HCT116 (cell line): Measurements from ENCODE around the gene OSCP1. TPM values are rescaled to one million over a fixed set of nuclear protein-coding genes. Genes with fewer than 3 reads are reported as not detected.

Experiments used
- ATAC-seq: fragments of 200-7000 bp; cut with Tn5 transposase; 2 replicates; pipeline ENCODE4 v1.9.1; 2020; ENCODE audit warnings: mild to moderate bottlenecking, moderate library complexity
- BruUV-seq: library from RNA; stranded (reverse); fragments of 400-500 nt; replicated peaks from 2 replicates; lab custom pipeline; 2021; lab: Mats Ljungman, UMichigan
- CTCF ChIA-PET: fragments of 300-600 bp; sonication (Branson Sonifier 250); formaldehyde crosslinking; loops from one replicate; lab custom pipeline; 2021; ENCODE audit warnings: antibody characterized with exemption; lab: Charles Lee
- POLR2A ChIA-PET: fragments of 300-600, 350-600 bp; sonication (Branson Sonifier 250); formaldehyde crosslinking; loops from one replicate; lab custom pipeline; 2021; ENCODE audit warnings: antibody characterized with exemption; lab: Charles Lee
- RAD21 ChIA-PET, 2 experiments: fragments of 300-600 bp; sonication (Branson Sonifier 250); formaldehyde crosslinking; loops; one replicate each; lab custom pipeline; 2023; ENCODE audit warnings: low total read pairs in 2 of 2; ENCODE audit not compliant: uncharacterized antibody in 2 of 2, unreplicated experiment in 2 of 2, low non-redundant PET in 1 of 2; lab: Charles Lee
- DNase-seq: peaks from one replicate; pipeline ENCODE4 v3.0.0-alpha.2; 2010; ENCODE audit warnings: low read depth, low spot score
- H2AFZ ChIP-seq: fragments of 200-600 bp; shearing (Covaris generic), sonication (generic); 2 replicates; pipeline ENCODE4 v1.6.1; 2017; ENCODE audit warnings: low read depth, mixed run types, mixed read lengths, antibody characterized with exemption, low read length; ENCODE audit not compliant: poor library complexity, severe bottlenecking
- H3K27ac ChIP-seq: 2 replicates; pipeline ENCODE4 v1.5.1; 2012; ENCODE audit warnings: low read depth, low read length
- H3K27me3 ChIP-seq: fragments of 200-600 bp; sonication (generic); 2 replicates; pipeline ENCODE4 v1.6.1; 2016; ENCODE audit warnings: mixed run types, low read length, mixed read lengths; ENCODE audit not compliant: insufficient read depth
- H3K36me3 ChIP-seq, 2 experiments: fragments of 200-500 bp in 1 of 2; fragments of 200-600 bp in 1 of 2; sonication (Bioruptor generic) in 1 of 2; sonication (generic) in 1 of 2; 2 replicates each; pipeline versions ENCODE4 v1.5.1 to v1.6.1; 2014 to 2016; ENCODE audit warnings: low read length in 2 of 2, inconsistent platforms in 1 of 2, mixed read lengths in 1 of 2, mixed run types in 1 of 2; ENCODE audit not compliant: insufficient read depth in 2 of 2, control insufficient read depth in 1 of 2
- H3K4me1 ChIP-seq, 2 experiments: fragments of 200-600 bp in 1 of 2; sonication (generic) in 1 of 2; 2 replicates each; pipeline versions ENCODE4 v1.5.1 to v1.6.1; 2012 to 2017; ENCODE audit warnings: low read length in 2 of 2, inconsistent platforms in 1 of 2, mild to moderate bottlenecking in 1 of 2, mixed read lengths in 1 of 2, mixed run types in 1 of 2, moderate library complexity in 1 of 2; ENCODE audit not compliant: insufficient read depth in 2 of 2, control insufficient read depth in 1 of 2
- H3K4me2 ChIP-seq: fragments of 200-600 bp; sonication (generic); 2 replicates; pipeline ENCODE4 v1.6.1; 2017; ENCODE audit warnings: mixed run types, low read length, mixed read lengths
- H3K4me3 ChIP-seq, 2 experiments: fragments of 200-600 bp in 1 of 2; sonication (generic) in 1 of 2; replicated peaks in 1 of 2; 2 replicates each; pipeline ENCODE4 v1.5.1; 2011 to 2016; ENCODE audit warnings: low read length in 2 of 2, control low read depth in 1 of 2, low read depth in 1 of 2, mild to moderate bottlenecking in 1 of 2, mixed read lengths in 1 of 2, mixed run types in 1 of 2
- H3K79me2 ChIP-seq: fragments of 200-600 bp; sonication (generic); 2 replicates; pipeline ENCODE4 v1.6.1; 2017; ENCODE audit warnings: mild to moderate bottlenecking, mixed run types, low read length, moderate library complexity, mixed read lengths; ENCODE audit not compliant: insufficient read depth
- H3K9ac ChIP-seq: fragments of 200-600 bp; sonication (generic); 2 replicates; pipeline ENCODE4 v1.6.1; 2016; ENCODE audit warnings: low read length, mixed read lengths
- H3K9me2 ChIP-seq: fragments of 200-600 bp; sonication (generic), shearing (Covaris generic); 2 replicates; pipeline ENCODE4 v1.6.1; 2017; ENCODE audit warnings: mixed run types, mild to moderate bottlenecking, moderate library complexity; ENCODE audit not compliant: insufficient read depth
- H3K9me3 ChIP-seq, 2 experiments: fragments of 200-500 bp in 1 of 2; fragments of 200-600 bp in 1 of 2; sonication (Bioruptor generic) in 1 of 2; sonication (generic) in 1 of 2; 2 replicates each; pipeline ENCODE4 v1.6.1; 2014 to 2017; ENCODE audit warnings: low read length in 2 of 2, mixed read lengths in 2 of 2, inconsistent platforms in 1 of 2, low read depth in 1 of 2, mild to moderate bottlenecking in 1 of 2, mixed run types in 1 of 2, moderate library complexity in 1 of 2; ENCODE audit not compliant: control insufficient read depth in 1 of 2, insufficient read depth in 1 of 2
- H4K20me1 ChIP-seq: fragments of 200-600 bp; sonication (generic), shearing (Covaris generic); 2 replicates; pipeline ENCODE4 v1.6.1; 2017; ENCODE audit warnings: mixed run types, mild to moderate bottlenecking, moderate library complexity; ENCODE audit not compliant: insufficient read depth
- ATF3 ChIP-seq: IDR thresholded peaks from 2 replicates; pipeline ENCODE4 v1.6.1; 2012
- CBX3 ChIP-seq: IDR thresholded peaks from 2 replicates; pipeline ENCODE4 v1.6.1; 2012; ENCODE audit warnings: low read depth
- CTCF ChIP-seq, 3 experiments: fragments of 200-600 bp in 1 of 3; sonication (generic) in 1 of 3; IDR thresholded peaks in 2 of 3; conservative IDR thresholded peaks in 1 of 3; 2 replicates each; pipeline ENCODE4 v1.5.1; 2012 to 2017; ENCODE audit warnings: low read depth in 2 of 3, low read length in 2 of 3, antibody characterized with exemption in 1 of 3, borderline replicate concordance in 1 of 3, control low read depth in 1 of 3, mild to moderate bottlenecking in 1 of 3, mixed read lengths in 1 of 3, mixed run types in 1 of 3, moderate library complexity in 1 of 3; ENCODE audit not compliant: insufficient read depth in 1 of 3
- EGR1 ChIP-seq: IDR thresholded peaks from 2 replicates; pipeline ENCODE4 v1.6.1; 2012; ENCODE audit warnings: low read depth
- ELF1 ChIP-seq: IDR thresholded peaks from 2 replicates; pipeline ENCODE4 v1.6.1; 2012; ENCODE audit warnings: low read depth, borderline replicate concordance
- EZH2 ChIP-seq: fragments of 200-600 bp; sonication (generic); IDR thresholded peaks from 2 replicates; pipeline ENCODE4 v1.6.1; 2017; ENCODE audit warnings: antibody characterized with exemption, mixed run types
- JUND ChIP-seq: IDR thresholded peaks from 2 replicates; pipeline ENCODE4 v1.6.1; 2012
- RAD21 ChIP-seq: IDR thresholded peaks from 2 replicates; pipeline ENCODE4 v1.6.1; 2012; ENCODE audit warnings: low read depth, mild to moderate bottlenecking
- REST ChIP-seq: IDR thresholded peaks from 2 replicates; pipeline ENCODE4 v1.6.1; 2012; ENCODE audit warnings: low read depth
- SIN3A ChIP-seq: IDR thresholded peaks from 2 replicates; pipeline ENCODE4 v1.6.1; 2012; ENCODE audit warnings: low read depth
- TCF7L2 ChIP-seq: IDR thresholded peaks from 2 replicates; pipeline ENCODE4 v1.7.0; 2011; ENCODE audit warnings: borderline replicate concordance, inconsistent platforms; ENCODE audit not compliant: insufficient read depth, insufficient read length; ENCODE audit errors: extremely low read depth
- intact Hi-C: fragments of 100-400 bp; cut with micrococcal nuclease; formaldehyde crosslinking; loops from 2 replicates; pipeline ENCODE4 v1.10.0; 2022
- total RNA-seq: library from RNA; stranded (reverse); gene quantifications from one replicate; pipeline ENCODE4 v1.2.1, GENCODE V29; 2021; ENCODE audit not compliant: unreplicated experiment

The OSCP1 gene
- total RNA-seq, 1 experiment from 2014 or later: 4.1 TPM

- ATAC-seq (no peak), DNase-seq (no peak)
- POLR2A ChIA-PET: no interaction called here
- Histone ChIP-seq H4K20me1 (no peaks in the 10 kb centered on the region), H3K4me2 (no peak overlapping the region), H3K9me3 (no peaks in the 10 kb centered on the region), H3K4me3 (no peak overlapping the region), H3K27ac (no peak overlapping the region), H3K9me2 (no peaks in the 10 kb centered on the region), H3K79me2 (peaks cover 96% of the 10 kb centered on the region), H3K36me3 (peaks cover 2 to 5% of the 10 kb centered on the region in 2 experiments; a peak in 1 of 4 replicates), H3K9ac (no peak overlapping the region), H2AFZ (no peak overlapping the region), H3K4me1 (peaks cover 18 to 32% of the 10 kb centered on the region in 2 experiments), H3K27me3 (no peaks in the 10 kb centered on the region)
- TF ChIP-seq EZH2 (no peak), SIN3A (no peak), CTCF (IDR thresholded peaks at IDR 0.05 in 2 of 3, conservative IDR thresholded peaks at IDR 0.05 in 1 of 3; ENCODE audit: borderline replicate concordance in 1 of 3, insufficient read depth in 1 of 3, low read depth in 2 of 3, low read length in 2 of 3) (no peak), ATF3 (no peak), EGR1 (no peak), TCF7L2 (no peak), REST (no peak), CBX3 (no peak), ELF1 (no peak), JUND (no peak), RAD21 (no peak)
- intact Hi-C loops: loop anchor here (10.0 kb wide), 1 partner anchor 225 kb away; the partner anchor contains the start of gene MAP7D1
- RAD21 ChIA-PET: no interaction called here
- CTCF ChIA-PET: no interaction called here
- no TSS peak for BruUV-seq
Measured at GRCh38 chr1:36380143-36380619, 70.1 kb downstream of the OSCP1 start.
